ENCODE data around the gene NAV2. TPM values are rescaled to one million over a fixed set of nuclear protein-coding genes. Genes with fewer than 3 reads are reported as not detected.

NAV2 gene
- total and polyA plus RNA-seq, 2 donors from 2014 or later = 5.9 to 37.7 TPM

GRCh38 chr11:19808076-19808911 is 95.7 kb downstream of the NAV2 start:
- FAIRE-seq (no peak), DNase-seq (no peak)
- intact Hi-C loops (cut with DNase I) = no loop called here
- no peak overlapping the region for H3K27ac ChIP-seq (ENCODE audit: low read depth in 2 of 2, low read length in 2 of 2)
- no peaks in the 10 kb centered on the region for H3K9me3 ChIP-seq (ENCODE audit: control insufficient read depth in 2 of 3, insufficient read depth in 1 of 3, low read length in 3 of 3)
- H3K9ac ChIP-seq (ENCODE audit: low read length in 3 of 3) = no peak overlapping the region
- H3K4me3 ChIP-seq (ENCODE audit: low read length in 3 of 3) = no peak overlapping the region
- H3K4me1 ChIP-seq (ENCODE audit: control insufficient read depth in 2 of 3, insufficient read depth in 2 of 3, low read depth in 1 of 3, low read length in 3 of 3) = no peaks in the 10 kb centered on the region
- TF ChIP-seq, protein P1, sequence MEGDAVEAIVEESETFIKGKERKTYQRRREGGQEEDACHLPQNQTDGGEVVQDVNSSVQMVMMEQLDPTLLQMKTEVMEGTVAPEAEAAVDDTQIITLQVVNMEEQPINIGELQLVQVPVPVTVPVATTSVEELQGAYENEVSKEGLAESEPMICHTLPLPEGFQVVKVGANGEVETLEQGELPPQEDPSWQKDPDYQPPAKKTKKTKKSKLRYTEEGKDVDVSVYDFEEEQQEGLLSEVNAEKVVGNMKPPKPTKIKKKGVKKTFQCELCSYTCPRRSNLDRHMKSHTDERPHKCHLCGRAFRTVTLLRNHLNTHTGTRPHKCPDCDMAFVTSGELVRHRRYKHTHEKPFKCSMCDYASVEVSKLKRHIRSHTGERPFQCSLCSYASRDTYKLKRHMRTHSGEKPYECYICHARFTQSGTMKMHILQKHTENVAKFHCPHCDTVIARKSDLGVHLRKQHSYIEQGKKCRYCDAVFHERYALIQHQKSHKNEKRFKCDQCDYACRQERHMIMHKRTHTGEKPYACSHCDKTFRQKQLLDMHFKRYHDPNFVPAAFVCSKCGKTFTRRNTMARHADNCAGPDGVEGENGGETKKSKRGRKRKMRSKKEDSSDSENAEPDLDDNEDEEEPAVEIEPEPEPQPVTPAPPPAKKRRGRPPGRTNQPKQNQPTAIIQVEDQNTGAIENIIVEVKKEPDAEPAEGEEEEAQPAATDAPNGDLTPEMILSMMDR (IDR thresholded peaks at IDR 0.05; ENCODE audit: borderline replicate concordance, extremely low read depth, insufficient read depth) = no peak
- H3K36me3 ChIP-seq (ENCODE audit: control insufficient read depth in 2 of 3, insufficient read depth in 3 of 3, low read length in 3 of 3) = no peaks in the 10 kb centered on the region
- H3K27me3 ChIP-seq (ENCODE audit: control insufficient read depth, insufficient read depth, low read length) = no peaks in the 10 kb centered on the region

GRCh38 chr11:19810852-19811251 is 98.2 kb downstream of the NAV2 start:
- intact Hi-C loops (cut with DNase I) = no loop called here
- no peak overlapping the region for H3K27ac ChIP-seq (ENCODE audit: low read depth in 2 of 2, low read length in 2 of 2)
- no peaks in the 10 kb centered on the region for H3K36me3 ChIP-seq (ENCODE audit: control insufficient read depth in 2 of 3, insufficient read depth in 3 of 3, low read length in 3 of 3)
- no peaks in the 10 kb centered on the region for H3K27me3 ChIP-seq (ENCODE audit: control insufficient read depth, insufficient read depth, low read length)
- FAIRE-seq = no peak
- TF ChIP-seq, protein P1 (IDR thresholded peaks at IDR 0.05; ENCODE audit: borderline replicate concordance, extremely low read depth, insufficient read depth) = no peak
- DNase-seq = no peak
- no peaks in the 10 kb centered on the region for H3K9me3 ChIP-seq (ENCODE audit: control insufficient read depth in 2 of 3, insufficient read depth in 1 of 3, low read length in 3 of 3)
- no peak overlapping the region for H3K9ac ChIP-seq (ENCODE audit: low read length in 3 of 3)
- no peaks in the 10 kb centered on the region for H3K4me1 ChIP-seq (ENCODE audit: control insufficient read depth in 2 of 3, insufficient read depth in 2 of 3, low read depth in 1 of 3, low read length in 3 of 3)
- H3K4me3 ChIP-seq (ENCODE audit: low read length in 3 of 3) = no peak overlapping the region

- H3K9ac ChIP-seq (ENCODE audit: low read length in 3 of 3) = no peak overlapping the region
- no peaks in the 10 kb centered on the region for H3K4me1 ChIP-seq (ENCODE audit: control insufficient read depth in 2 of 3, insufficient read depth in 2 of 3, low read depth in 1 of 3, low read length in 3 of 3)
- no peaks in the 10 kb centered on the region for H3K27me3 ChIP-seq (ENCODE audit: control insufficient read depth, insufficient read depth, low read length)
- FAIRE-seq (no peak), DNase-seq (no peak)
- H3K9me3 ChIP-seq (ENCODE audit: control insufficient read depth in 2 of 3, insufficient read depth in 1 of 3, low read length in 3 of 3) = no peaks in the 10 kb centered on the region
- H3K4me3 ChIP-seq (ENCODE audit: low read length in 3 of 3) = no peak overlapping the region
- TF ChIP-seq, protein P1 (IDR thresholded peaks at IDR 0.05; ENCODE audit: borderline replicate concordance, extremely low read depth, insufficient read depth) = no peak
- H3K36me3 ChIP-seq (ENCODE audit: control insufficient read depth in 2 of 3, insufficient read depth in 3 of 3, low read length in 3 of 3) = no peaks in the 10 kb centered on the region
- no peak overlapping the region for H3K27ac ChIP-seq (ENCODE audit: low read depth in 2 of 2, low read length in 2 of 2)
- intact Hi-C loops (cut with DNase I) = no loop called here
Measured at GRCh38 chr11:19811380-19811779, 98.7 kb downstream of the NAV2 start.

Measured in kidney (tissue), 14 donors.